ENCODE data around the gene TXNDC8. TPM values are rescaled to one million over a fixed set of nuclear protein-coding genes. Genes with fewer than 3 reads are reported as not detected.

Gene TXNDC8
- total RNA-seq (2022; extraction: Qiagen RNA extraction; ENCODE audit: low read depth) = not detected in 5 replicates

GRCh38 chr9:110337727-110338126 lies at the start of gene TXNDC8:
TSS of gene TXNDC8 (minus strand) at chr9:110337863.

GRCh38 chr9:110256380-110257096 lies 81.1 kb downstream of the TXNDC8 start, which contains the start of gene TXN:
TSS of gene TXN (minus strand) at chr9:110256507. CDS start at chr9:110256435, 72 bp downstream.

Other genes with a start within 250 kb of the TXNDC8 start
- gene C9orf152, start 129.7 kb downstream of the TXNDC8 start, total RNA-seq (2022; extraction: Qiagen RNA extraction; ENCODE audit: low read depth) = 0.02 to 0.08 TPM (median 0.05 TPM) in 5 replicates
- gene TXN, start 81.4 kb downstream of the TXNDC8 start, total RNA-seq (2022; extraction: Qiagen RNA extraction; ENCODE audit: low read depth) = 1,183 to 1,469 TPM (median 1,301 TPM) in 5 replicates
- gene SVEP1, start 241.9 kb upstream of the TXNDC8 start, total RNA-seq (2022; extraction: Qiagen RNA extraction; ENCODE audit: low read depth) = 1.4 to 1.9 TPM (median 1.8 TPM) in 5 replicates